B cell (primary cell): Measurements from ENCODE around the gene EYS. TPM values are rescaled to one million over a fixed set of nuclear protein-coding genes. Genes with fewer than 3 reads are reported as not detected.

Experiments used
- ATAC-seq: fragments of 200-7000 bp; cut with Tn5 transposase; one replicate; pipeline ENCODE4 v1.10.0; 2021; ENCODE audit warnings: low read depth, mild to moderate bottlenecking, moderate number of reproducible peaks, moderate library complexity
- CTCF ChIA-PET: fragments of 350-600 bp; sonication (Branson Sonifier 250); formaldehyde crosslinking; loops from one replicate; lab custom pipeline; 2021; ENCODE audit warnings: antibody characterized with exemption, inconsistent platforms; lab: Charles Lee
- POLR2A ChIA-PET: fragments of 350-600 bp; sonication (Branson Sonifier 250); formaldehyde crosslinking; loops from one replicate; lab custom pipeline; 2021; ENCODE audit warnings: antibody characterized with exemption; lab: Charles Lee
- DNase-seq: peaks from one replicate; pipeline ENCODE4 v3.0.0; 2013
- H2AFZ ChIP-seq: 2 replicates; pipeline ENCODE4 v1.6.1; 2012; ENCODE audit warnings: mild to moderate bottlenecking, low read depth, low read length; ENCODE audit not compliant: insufficient read depth, poor library complexity, severe bottlenecking
- H3K27ac ChIP-seq, 2 donors: 1 replicate in 1 of 2; 2 replicates in 1 of 2; pipeline ENCODE4 v1.5.1; 2012 to 2013; ENCODE audit warnings: low read length in 2 of 2, mild to moderate bottlenecking in 2 of 2, moderate library complexity in 1 of 2
- H3K27me3 ChIP-seq, 4 experiments: fragments of 200-600 bp in 1 of 4; sonication (generic) in 1 of 4; replicated peaks in 1 of 4; 1 replicate in 2 of 4; 2 replicates in 2 of 4; pipeline versions ENCODE4 v1.6.1 to v1.7.0; 2013 to 2016; ENCODE audit warnings: low read length in 3 of 4, mild to moderate bottlenecking in 2 of 4, mixed read lengths in 1 of 4, moderate library complexity in 1 of 4; ENCODE audit not compliant: insufficient read depth in 4 of 4, control insufficient read depth in 3 of 4; ENCODE audit errors: control extremely low read depth in 1 of 4
- H3K36me3 ChIP-seq, 2 experiments: replicated peaks in 1 of 2; 1 replicate in 1 of 2; 2 replicates in 1 of 2; pipeline versions ENCODE4 v1.6.1 to v1.7.1; 2013; ENCODE audit warnings: low read length in 1 of 2; ENCODE audit not compliant: insufficient read depth in 2 of 2, control insufficient read depth in 1 of 2; ENCODE audit errors: control extremely low read depth in 1 of 2, extremely low read depth in 1 of 2
- H3K4me1 ChIP-seq, 2 donors: fragments of 200-600 bp in 1 of 2; sonication (generic) in 1 of 2; 1 replicate in 1 of 2; 2 replicates in 1 of 2; pipeline versions ENCODE4 v1.5.1 to v1.6.1; 2013 to 2017; ENCODE audit warnings: low read length in 2 of 2; ENCODE audit not compliant: control insufficient read depth in 2 of 2, insufficient read depth in 2 of 2
- H3K4me2 ChIP-seq: replicated peaks from 2 replicates; pipeline ENCODE3; 2012; ENCODE audit warnings: mild to moderate bottlenecking, low read depth, low read length; ENCODE audit not compliant: poor library complexity, severe bottlenecking
- H3K4me3 ChIP-seq, 5 experiments: fragments of 200-600 bp in 1 of 5; sonication (generic) in 1 of 5; 1 replicate in 3 of 5; 2 replicates in 2 of 5; pipeline versions ENCODE4 v1.5.1 to v1.7.0; 2011 to 2016; ENCODE audit warnings: low read length in 4 of 5, mild to moderate bottlenecking in 4 of 5, low read depth in 2 of 5, control low read depth in 1 of 5, moderate library complexity in 1 of 5; ENCODE audit not compliant: insufficient read depth in 1 of 5; ENCODE audit errors: control extremely low read depth in 1 of 5, extremely low read depth in 1 of 5
- H3K79me2 ChIP-seq: fragments of 200-600 bp; sonication (generic); one replicate; pipeline ENCODE4 v1.6.0; 2016; ENCODE audit warnings: low read length; ENCODE audit not compliant: control insufficient read depth, insufficient read depth
- H3K9ac ChIP-seq: fragments of 200-600 bp; sonication (generic); 2 replicates; pipeline ENCODE4 v1.6.1; 2017; ENCODE audit warnings: mild to moderate bottlenecking, low read length, moderate library complexity
- H3K9me3 ChIP-seq, 3 donors: one replicate each; pipeline versions ENCODE4 v1.6.1 to v1.7.1; 2013; ENCODE audit warnings: low read length in 2 of 3; ENCODE audit not compliant: control insufficient read depth in 2 of 3, insufficient read depth in 1 of 3; ENCODE audit errors: control extremely low read depth in 1 of 3
- H4K20me1 ChIP-seq: 2 replicates; pipeline ENCODE4 v1.6.0; 2012; ENCODE audit warnings: mild to moderate bottlenecking, low read length; ENCODE audit not compliant: insufficient read depth, control insufficient read depth, poor library complexity, severe bottlenecking
- H3K27ac Mint-ChIP-seq: one replicate; pipeline ENCODE4 v1.8.0; 2021; ENCODE audit warnings: mixed read lengths
- H3K27me3 Mint-ChIP-seq: one replicate; pipeline ENCODE4 v1.8.0; 2021; ENCODE audit warnings: mixed read lengths
- H3K4me1 Mint-ChIP-seq: one replicate; pipeline ENCODE4 v1.8.0; 2021; ENCODE audit warnings: mixed read lengths
- H3K4me3 Mint-ChIP-seq: one replicate; pipeline ENCODE4 v1.8.0; 2021; ENCODE audit warnings: mixed read lengths
- H3K9me3 Mint-ChIP-seq: one replicate; pipeline ENCODE4 v1.8.0; 2022; ENCODE audit warnings: mixed read lengths; ENCODE audit not compliant: insufficient read depth
- CTCF ChIP-seq: fragments of 200-600 bp; IDR thresholded peaks from one replicate; pipeline ENCODE4 v1.8.0; 2022; ENCODE audit warnings: antibody characterized with exemption, mild to moderate bottlenecking
- EZH2 ChIP-seq: IDR thresholded peaks from 2 replicates; pipeline ENCODE4 v1.6.1; 2012; ENCODE audit warnings: borderline replicate concordance, low read depth, mild to moderate bottlenecking, moderate library complexity, low read length; ENCODE audit not compliant: insufficient read depth, poor library complexity, severe bottlenecking
- WGBS: methylation state at CpG from one replicate; pipeline ENCODE4 v1.1.5; 2013; ENCODE audit warnings: missing lambda C conversion rate; ENCODE audit not compliant: insufficient coverage; 5-methylcytosine and 5-hydroxymethylcytosine counted together
- intact Hi-C: fragments of 100-400 bp; cut with micrococcal nuclease; formaldehyde crosslinking; loops from one replicate; pipeline ENCODE4 v1.10.0; 2022
- polyA plus RNA-seq: library from polyadenylated mRNA; depleted of rRNA; stranded (reverse); fragments of >200 nt; gene quantifications from 2 replicates; pipeline ENCODE4 v1.2.3, GENCODE V29; 2012
- total RNA-seq, 2 donors: library from RNA; stranded (reverse); fragments of 120-200 nt in 1 of 2; gene quantifications; 1 replicate in 1 of 2; 2 replicates in 1 of 2; pipeline versions ENCODE4 v1.2.3 to v1.2.4, GENCODE V29; 2013 to 2022

EYS gene
- total and polyA plus RNA-seq, 2 donors (not counting 1 experiment from before 2014, with no cell fraction given): not detected

DNA sequence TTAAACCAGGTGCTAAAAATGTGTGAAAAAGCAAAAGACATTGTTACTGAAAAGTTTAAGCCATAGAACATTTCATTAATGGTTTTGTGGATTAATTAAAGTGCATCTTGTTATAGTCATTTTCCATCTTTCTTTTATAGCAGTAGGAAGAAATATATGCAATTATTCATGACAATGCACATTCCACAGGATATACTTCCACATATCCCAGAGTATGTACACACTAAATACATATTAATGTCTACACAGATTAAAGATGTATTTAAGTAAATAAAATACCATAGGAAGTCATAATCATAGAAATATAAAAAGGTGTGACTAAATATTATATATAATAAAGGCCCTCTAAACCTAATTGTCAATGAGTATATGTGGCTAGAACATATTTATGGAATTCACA is 1492.7 kb downstream of the EYS start:
- CTCF ChIA-PET: no interaction called here
- TF ChIP-seq CTCF (no peak), EZH2 (no peak)

GRCh38 chr6:64213697-64214096 is 1493.3 kb downstream of the EYS start:
- Histone ChIP-seq H4K20me1 (no peaks in the 10 kb centered on the region), H3K9ac (no peak overlapping the region), H3K79me2 (no peaks in the 10 kb centered on the region), H3K4me3 (no peak overlapping the region), H3K36me3 (no peaks in the 10 kb centered on the region), H3K4me1 (no peaks in the 10 kb centered on the region), H3K9me3 (no peaks in the 10 kb centered on the region), H2AFZ (no peak overlapping the region), H3K27me3 (no peaks in the 10 kb centered on the region), H3K4me2 (no peak overlapping the region), H3K27ac (no peak overlapping the region)
- no peaks in the 10 kb centered on the region for H3K27me3 Mint-ChIP-seq
- no peak for DNase-seq
- ATAC-seq: no peak
- ChIA-PET CTCF (no interaction called here), POLR2A (no interaction called here)
- no peak overlapping the region for H3K27ac Mint-ChIP-seq
- no CpG with 5 or more reads among the region's 3 CpGs for WGBS
- intact Hi-C loops: no loop called here
- no peaks in the 10 kb centered on the region for H3K4me1 Mint-ChIP-seq
- no peak for TF ChIP-seq EZH2
- no peak for TF ChIP-seq CTCF
- no peak overlapping the region for H3K4me3 Mint-ChIP-seq
- no peaks in the 10 kb centered on the region for H3K9me3 Mint-ChIP-seq

More for the DNA sequence above, 1492.7 kb downstream of the EYS start:
- no peak overlapping the region for H3K4me3 Mint-ChIP-seq
- no peaks in the 10 kb centered on the region for H3K36me3 ChIP-seq
- no peaks in the 10 kb centered on the region for H3K4me1 ChIP-seq
- no peaks in the 10 kb centered on the region for H3K4me1 Mint-ChIP-seq
- H3K79me2 ChIP-seq: no peaks in the 10 kb centered on the region
- no peak overlapping the region for H3K4me2 ChIP-seq
- DNase-seq: no peak
- H3K27me3 Mint-ChIP-seq: no peaks in the 10 kb centered on the region
- H3K9me3 ChIP-seq: no peaks in the 10 kb centered on the region
- no peaks in the 10 kb centered on the region for H4K20me1 ChIP-seq
- no peak overlapping the region for H2AFZ ChIP-seq
- intact Hi-C loops: no loop called here
- POLR2A ChIA-PET: no interaction called here
- H3K4me3 ChIP-seq: no peak overlapping the region
- H3K9ac ChIP-seq: no peak overlapping the region
- H3K27ac Mint-ChIP-seq: no peak overlapping the region
- H3K9me3 Mint-ChIP-seq: no peaks in the 10 kb centered on the region
- H3K27ac ChIP-seq: no peak overlapping the region
- ATAC-seq: no peak
- H3K27me3 ChIP-seq: no peaks in the 10 kb centered on the region
